WTC11 (cell line): ENCODE results near the gene KLC4. TPM values are rescaled to one million over a fixed set of nuclear protein-coding genes. Genes with fewer than 3 reads are reported as not detected.

Source experiments
- ATAC-seq: fragments of 200-7000 bp; cut with Tn5 transposase; 2 replicates; pipeline ENCODE4 v1.10.0; 2021; ENCODE audit warnings: mild to moderate bottlenecking, moderate library complexity
- CTCF ChIA-PET: fragments of 300-600 bp; sonication (Branson Sonifier 250); formaldehyde crosslinking; loops from one replicate; lab custom pipeline; 2021; ENCODE audit warnings: antibody characterized with exemption; lab: Charles Lee
- POLR2A ChIA-PET: fragments of 350-600 bp; sonication (Branson Sonifier 250); formaldehyde crosslinking; loops from one replicate; lab custom pipeline; 2021; ENCODE audit warnings: antibody characterized with exemption; lab: Charles Lee
- DNase-seq: peaks from one replicate; pipeline ENCODE4 v3.0.0; 2021; ENCODE audit warnings: low spot score
- H3K27ac Mint-ChIP-seq: 2 replicates; pipeline ENCODE4 v1.8.0; 2021; ENCODE audit warnings: mixed read lengths
- H3K27me3 Mint-ChIP-seq: 2 replicates; pipeline ENCODE4 v1.8.0; 2021; ENCODE audit warnings: low read depth, mild to moderate bottlenecking, moderate library complexity, mixed read lengths
- H3K36me3 Mint-ChIP-seq: 2 replicates; pipeline ENCODE4 v1.8.0; 2021; ENCODE audit warnings: mixed read lengths
- H3K4me1 Mint-ChIP-seq: 2 replicates; pipeline ENCODE4 v1.8.0; 2022; ENCODE audit warnings: mixed read lengths
- H3K4me3 Mint-ChIP-seq: 2 replicates; pipeline ENCODE4 v1.8.0; 2021; ENCODE audit warnings: mild to moderate bottlenecking, moderate library complexity, mixed read lengths
- H3K9me3 Mint-ChIP-seq: 2 replicates; pipeline ENCODE4 v1.8.0; 2021; ENCODE audit warnings: mixed read lengths
- ARID4B ChIP-seq: sonication (generic); formaldehyde crosslinking; IDR thresholded peaks from 2 replicates; pipeline ENCODE4 v1.8.0; 2023; ENCODE audit warnings: missing genetic modification reagents, mild to moderate bottlenecking, borderline replicate concordance
- ATF1 ChIP-seq: sonication (generic); formaldehyde crosslinking; IDR thresholded peaks from 2 replicates; pipeline ENCODE4 v1.8.1; 2023; ENCODE audit warnings: mild to moderate bottlenecking, moderate library complexity, missing genetic modification reagents
- ATF3 ChIP-seq: sonication (generic); formaldehyde crosslinking; conservative IDR thresholded peaks from 2 replicates; pipeline ENCODE4 v1.8.1; 2022; ENCODE audit warnings: mild to moderate bottlenecking, missing genetic modification reagents
- CREB1 ChIP-seq: sonication (generic); formaldehyde crosslinking; IDR thresholded peaks from 2 replicates; pipeline ENCODE4 v1.8.0; 2023; ENCODE audit warnings: mild to moderate bottlenecking, missing genetic modification reagents
- ELF4 ChIP-seq: sonication (generic); formaldehyde crosslinking; IDR thresholded peaks from 2 replicates; pipeline ENCODE4 v1.8.1; 2022; ENCODE audit warnings: low read depth, mild to moderate bottlenecking, moderate library complexity, missing genetic modification reagents
- EMX1 ChIP-seq: fragments of 250-450 bp; sonication (Bioruptor Pico); IDR thresholded peaks from 2 replicates; pipeline ENCODE4 v1.8.0; 2021; ENCODE audit warnings: mild to moderate bottlenecking
- ETV6 ChIP-seq: sonication (generic); formaldehyde crosslinking; IDR thresholded peaks from 2 replicates; pipeline ENCODE4 v1.8.1; 2022; ENCODE audit warnings: mild to moderate bottlenecking, missing genetic modification reagents
- IRF1 ChIP-seq: sonication (generic); formaldehyde crosslinking; IDR thresholded peaks from 2 replicates; pipeline ENCODE4 v1.8.0; 2023; ENCODE audit warnings: missing genetic modification reagents
- JAZF1 ChIP-seq: fragments of 250-450 bp; sonication (Bioruptor Pico); IDR thresholded peaks from 2 replicates; pipeline ENCODE4 v1.9.0; 2021; ENCODE audit warnings: moderate library complexity, mild to moderate bottlenecking, inconsistent platforms
- NFATC4 ChIP-seq: fragments of 250-450 bp; sonication (Bioruptor Pico); IDR thresholded peaks from 2 replicates; pipeline ENCODE4 v1.9.0; 2021; ENCODE audit warnings: mild to moderate bottlenecking
- RORB ChIP-seq: fragments of 250-450 bp; sonication (Bioruptor Pico); IDR thresholded peaks from 2 replicates; pipeline ENCODE4 v1.9.0; 2021; ENCODE audit warnings: mild to moderate bottlenecking
- SMAD4 ChIP-seq: sonication (generic); formaldehyde crosslinking; IDR thresholded peaks from 2 replicates; pipeline ENCODE4 v1.8.0; 2022; ENCODE audit warnings: mild to moderate bottlenecking, missing genetic modification reagents
- SP1 ChIP-seq: sonication (generic); formaldehyde crosslinking; conservative IDR thresholded peaks from 2 replicates; pipeline ENCODE4 v1.8.1; 2022; ENCODE audit warnings: missing genetic modification reagents
- STAT6 ChIP-seq: sonication (generic); formaldehyde crosslinking; conservative IDR thresholded peaks from 2 replicates; pipeline ENCODE4 v1.8.1; 2023; ENCODE audit warnings: mild to moderate bottlenecking, low read depth, missing genetic modification reagents, moderate library complexity
- TCF7 ChIP-seq: sonication (generic); formaldehyde crosslinking; IDR thresholded peaks from 2 replicates; pipeline ENCODE4 v1.8.0; 2022; ENCODE audit warnings: mild to moderate bottlenecking, low read depth, missing genetic modification reagents, moderate library complexity
- ZBTB21 ChIP-seq: sonication (generic); formaldehyde crosslinking; IDR thresholded peaks from 2 replicates; pipeline ENCODE4 v1.8.1; 2023; ENCODE audit warnings: mild to moderate bottlenecking, missing genetic modification reagents, borderline replicate concordance
- ZNF281 ChIP-seq: sonication (generic); formaldehyde crosslinking; IDR thresholded peaks from 2 replicates; pipeline ENCODE4 v1.8.0; 2023; ENCODE audit warnings: mild to moderate bottlenecking, missing genetic modification reagents
- ZNF396 ChIP-seq: fragments of 250-450 bp; sonication (Bioruptor Pico); IDR thresholded peaks from 2 replicates; pipeline ENCODE4 v1.8.0; 2021; ENCODE audit warnings: mild to moderate bottlenecking, moderate library complexity, borderline replicate concordance
- ZNF532 ChIP-seq: fragments of 250-450 bp; sonication (Bioruptor Pico); IDR thresholded peaks from 2 replicates; pipeline ENCODE4 v1.9.0; 2021; ENCODE audit warnings: mild to moderate bottlenecking, borderline replicate concordance
- ZNF671 ChIP-seq: fragments of 250-450 bp; sonication (Bioruptor Pico); IDR thresholded peaks from 2 replicates; pipeline ENCODE4 v1.8.0; 2021; ENCODE audit warnings: mild to moderate bottlenecking
- total RNA-seq: library from RNA; stranded (reverse); gene quantifications from 3 replicates; pipeline ENCODE4 v1.2.3, GENCODE V29; 2021

Gene KLC4
- total RNA-seq, 1 experiment from 2014 or later = 35.7 TPM

GRCh38 chr6:43105538-43106222, 46.2 kb downstream of the KLC4 start:
- no peak for DNase-seq
- Mint-ChIP-seq H3K4me3 (no peak overlapping the region), H3K27ac (peak overlapping the region; percentile 26; the same call in 1 of the 2 replicates), H3K4me1 (peaks cover 37% of the 10 kb centered on the region), H3K27me3 (no peaks in the 10 kb centered on the region), H3K9me3 (no peaks in the 10 kb centered on the region), H3K36me3 (peaks cover 3% of the 10 kb centered on the region; the same call in 1 of the 2 replicates)
- TF ChIP-seq ELF4 (CRISPR knock-in tag) (no peak), ZNF281 (no peak), ATF1 (CRISPR knock-in tag) (no peak), EMX1 (CRISPR knock-in tag) (no peak), SP1 (CRISPR knock-in tag) (no peak), IRF1 (CRISPR knock-in tag) (no peak), ZNF671 (CRISPR knock-in tag) (no peak), ZNF532 (no peak), SMAD4 (CRISPR knock-in tag) (no peak), TCF7 (CRISPR knock-in tag) (no peak), STAT6 (CRISPR knock-in tag) (no peak), ATF3 (CRISPR knock-in tag) (no peak), ZNF396 (no peak), ZBTB21 (CRISPR knock-in tag) (no peak), RORB (CRISPR knock-in tag) (no peak), JAZF1 (CRISPR knock-in tag) (no peak), NFATC4 (CRISPR knock-in tag) (no peak), ETV6 (CRISPR knock-in tag) (no peak), ARID4B (no peak), CREB1 (CRISPR knock-in tag) (no peak)
- ATAC-seq = peak; percentile 40
- ChIA-PET POLR2A (interaction anchor here (1.6 kb wide), 1 partner anchor 30 kb away, joined by 3 read pairs; the partner anchor contains the start of gene PTK7), CTCF (interaction anchor here (0.6 kb wide), 1 partner anchor 38 kb away, joined by 3 read pairs; no protein-coding TSS in a partner anchor)
